ENCODE data around the gene CCR1. TPM values are rescaled to one million over a fixed set of nuclear protein-coding genes. Genes with fewer than 3 reads are reported as not detected.
"Not testable (repeated sequence)": the region's sequence is repeated elsewhere in the genome, so short reads cannot be mapped to it uniquely, and the experiment has no call there.

CCR1 gene
- total RNA-seq, 1 donor from 2014 or later, result 5.9 TPM

DNA sequence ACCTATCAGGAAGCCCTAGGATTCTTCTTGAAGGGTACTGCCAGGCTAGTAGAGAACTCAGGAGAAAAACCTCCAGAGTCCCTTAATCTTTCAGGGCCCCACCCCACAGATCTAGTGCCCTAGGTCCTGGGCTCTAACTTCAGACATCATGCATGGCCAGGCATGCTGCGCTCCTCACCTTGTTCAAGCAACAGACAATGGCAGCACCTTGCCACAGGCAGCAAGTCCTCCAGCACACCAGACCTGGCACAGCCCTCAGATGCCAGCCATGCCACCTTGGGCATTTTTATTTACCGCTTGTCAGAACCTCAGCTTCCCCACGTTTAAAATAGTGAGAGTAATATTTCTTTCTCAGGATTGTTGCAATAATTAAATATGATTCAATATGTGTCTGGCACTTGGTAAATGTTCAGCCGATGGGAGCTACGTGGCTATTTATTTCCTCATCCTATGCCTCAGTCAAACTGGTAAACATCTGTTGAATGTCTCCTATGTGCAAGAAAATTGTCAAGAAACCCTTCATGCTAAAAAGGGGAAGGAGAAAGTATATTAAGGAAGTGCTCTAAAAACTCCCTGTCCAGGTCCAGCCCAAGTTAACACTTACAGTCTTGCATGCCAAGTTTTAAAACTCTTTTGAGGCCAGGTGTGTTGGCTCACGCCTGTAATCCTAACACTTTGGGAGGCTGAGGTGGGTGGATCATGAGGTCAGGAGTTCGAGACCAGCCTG lies 14.5 kb upstream of the CCR1 start:
- H3K36me3 Mint-ChIP-seq (ENCODE audit: low read depth), result peaks cover 6% of the 10 kb centered on the region
- H3K4me3 Mint-ChIP-seq, result no peak overlapping the region
- peaks cover 18% of the 10 kb centered on the region for H3K4me1 Mint-ChIP-seq
- intact Hi-C loops (cut with micrococcal nuclease), result no loop called here
- peaks cover 48% of the 10 kb centered on the region for H3K27me3 Mint-ChIP-seq
- peaks cover 23% of the 10 kb centered on the region for H3K9me3 Mint-ChIP-seq
- H3K27ac Mint-ChIP-seq, result no peak overlapping the region
- DNase-seq, result no peak

DNA sequence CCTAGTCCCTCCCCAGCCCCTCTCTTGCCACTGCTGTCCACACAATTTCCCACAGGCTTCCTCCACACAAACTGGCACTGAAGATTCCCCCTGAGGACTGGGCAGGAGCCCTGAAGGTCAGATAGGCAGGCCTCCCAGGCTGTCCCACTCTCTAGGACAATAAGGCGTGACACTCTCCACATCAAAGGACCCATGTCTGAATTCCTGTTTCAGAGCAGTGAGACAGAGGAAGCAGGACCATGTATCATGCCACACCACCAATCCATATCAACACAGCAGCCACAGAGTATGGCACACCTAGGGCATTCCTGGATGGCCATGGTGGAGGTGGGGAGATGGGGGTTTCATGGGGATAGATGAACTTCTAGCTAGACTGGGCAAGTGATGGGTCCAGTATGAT lies 13.8 kb upstream of the CCR1 start:
- H3K4me1 Mint-ChIP-seq, result peaks cover 24% of the 10 kb centered on the region
- no peak overlapping the region for H3K27ac Mint-ChIP-seq
- no peak for DNase-seq
- H3K4me3 Mint-ChIP-seq, result no peak overlapping the region
- H3K27me3 Mint-ChIP-seq, result peaks cover 45% of the 10 kb centered on the region
- peaks cover 29% of the 10 kb centered on the region for H3K9me3 Mint-ChIP-seq
- intact Hi-C loops (cut with micrococcal nuclease), result no loop called here
- H3K36me3 Mint-ChIP-seq (ENCODE audit: low read depth), result peaks cover 6% of the 10 kb centered on the region

DNA sequence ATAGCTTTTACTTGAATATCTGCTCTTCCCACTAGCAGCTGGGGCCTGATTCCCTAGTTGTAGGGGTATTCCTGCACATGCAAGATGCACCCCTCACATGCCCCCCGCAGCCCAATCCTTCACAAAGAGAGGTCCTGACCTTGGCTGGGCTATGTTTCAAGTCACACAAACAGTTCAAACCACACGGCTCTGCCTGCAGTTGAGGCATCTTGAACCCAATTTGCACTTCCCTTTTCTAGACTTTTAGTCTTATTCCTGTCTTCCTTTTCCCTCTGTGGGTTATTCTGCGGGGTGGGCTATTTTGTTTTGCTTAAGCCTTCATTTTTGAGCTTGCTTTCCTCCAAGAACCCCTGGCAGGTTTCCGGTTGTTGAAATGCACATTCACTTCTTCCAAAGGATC lies 13.3 kb upstream of the CCR1 start:
- Mint-ChIP-seq H3K4me1 (peaks cover 27% of the 10 kb centered on the region), H3K9me3 (peaks cover 29% of the 10 kb centered on the region), H3K36me3 (ENCODE audit: low read depth) (peaks cover 5% of the 10 kb centered on the region), H3K27me3 (peaks cover 43% of the 10 kb centered on the region), H3K27ac (no peak overlapping the region), H3K4me3 (no peak overlapping the region)
- no peak for DNase-seq
- intact Hi-C loops (cut with micrococcal nuclease), result no loop called here

- Mint-ChIP-seq H3K27me3 (peaks cover 29% of the 10 kb centered on the region), H3K27ac (no peak overlapping the region), H3K4me1 (peaks cover 34% of the 10 kb centered on the region), H3K4me3 (no peak overlapping the region), H3K36me3 (ENCODE audit: low read depth) (peaks cover 5% of the 10 kb centered on the region), H3K9me3 (peaks cover 25% of the 10 kb centered on the region)
- intact Hi-C loops (cut with micrococcal nuclease), result loop anchor here (10.0 kb wide), 1 partner anchor 47 kb away; no protein-coding TSS in a partner anchor
- no peak for DNase-seq
These were observed 10.1 kb upstream of the CCR1 start for GRCh38 chr3:46218196-46218709.

GRCh38 chr3:46215810-46216414 lies 7.8 kb upstream of the CCR1 start:
- no peak for DNase-seq
- Mint-ChIP-seq H3K4me1 (peaks cover 26% of the 10 kb centered on the region), H3K27ac (no peak overlapping the region), H3K27me3 (peaks cover 22% of the 10 kb centered on the region), H3K9me3 (peaks cover 25% of the 10 kb centered on the region), H3K4me3 (no peak overlapping the region), H3K36me3 (ENCODE audit: low read depth) (peaks cover 5% of the 10 kb centered on the region)
- intact Hi-C loops (cut with micrococcal nuclease), result loop anchor here (10.0 kb wide), 1 partner anchor 49 kb away; no protein-coding TSS in a partner anchor

GRCh38 chr3:46214751-46215352 lies 6.7 kb upstream of the CCR1 start:
- peaks cover 5% of the 10 kb centered on the region for H3K36me3 Mint-ChIP-seq (ENCODE audit: low read depth)
- peak; percentile 71 for DNase-seq
- peaks cover 19% of the 10 kb centered on the region for H3K27me3 Mint-ChIP-seq
- H3K27ac Mint-ChIP-seq, result no peak overlapping the region
- H3K4me3 Mint-ChIP-seq, result no peak overlapping the region
- intact Hi-C loops (cut with micrococcal nuclease), result loop anchor here (10.0 kb wide), 1 partner anchor 50 kb away; no protein-coding TSS in a partner anchor
- peaks cover 23% of the 10 kb centered on the region for H3K9me3 Mint-ChIP-seq
- H3K4me1 Mint-ChIP-seq, result peaks cover 30% of the 10 kb centered on the region

GRCh38 chr3:46213201-46213600 lies 5.1 kb upstream of the CCR1 start:
- Mint-ChIP-seq H3K27ac (no peak overlapping the region), H3K4me3 (no peak overlapping the region), H3K9me3 (peaks cover 14% of the 10 kb centered on the region), H3K36me3 (ENCODE audit: low read depth) (peaks cover 3% of the 10 kb centered on the region), H3K4me1 (peaks cover 41% of the 10 kb centered on the region), H3K27me3 (peaks cover 11% of the 10 kb centered on the region)
- DNase-seq, result peak; percentile 82
- intact Hi-C loops (cut with micrococcal nuclease), result loop anchor here (10.0 kb wide), 1 partner anchor 52 kb away; no protein-coding TSS in a partner anchor

DNA sequence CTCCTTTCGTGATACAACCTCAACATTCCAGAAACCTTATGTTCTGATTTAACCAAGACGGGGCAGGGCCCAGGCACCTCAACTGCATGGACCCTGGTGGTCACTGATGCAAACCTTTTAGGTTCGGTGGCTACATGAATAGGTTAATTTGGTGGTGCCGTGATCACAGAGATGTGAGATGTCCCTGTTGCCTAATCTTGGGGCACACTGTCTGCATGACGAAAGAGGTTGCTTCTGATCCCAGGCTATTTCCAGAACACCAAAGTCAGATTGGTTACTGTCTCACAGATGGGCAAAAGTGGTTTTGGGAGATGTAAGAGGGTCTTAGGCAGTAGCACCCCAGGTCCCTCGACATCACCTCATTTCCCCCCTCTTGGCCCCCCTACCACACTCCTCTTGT lies 4.0 kb upstream of the CCR1 start:
- Mint-ChIP-seq H3K4me3 (no peak overlapping the region), H3K4me1 (peaks cover 41% of the 10 kb centered on the region), H3K9me3 (peaks cover 4% of the 10 kb centered on the region), H3K27ac (no peak overlapping the region), H3K36me3 (ENCODE audit: low read depth) (peaks cover 2% of the 10 kb centered on the region), H3K27me3 (peaks cover 3% of the 10 kb centered on the region)
- intact Hi-C loops (cut with micrococcal nuclease), result loop anchor here (10.0 kb wide), 1 partner anchor 53 kb away; no protein-coding TSS in a partner anchor
- DNase-seq, result no peak

- Mint-ChIP-seq H3K4me1 (peaks cover 52% of the 10 kb centered on the region), H3K36me3 (ENCODE audit: low read depth) (peaks cover 3% of the 10 kb centered on the region), H3K9me3 (no peaks in the 10 kb centered on the region), H3K27ac (no peak overlapping the region), H3K27me3 (no peaks in the 10 kb centered on the region), H3K4me3 (no peak overlapping the region)
- intact Hi-C loops (cut with micrococcal nuclease), result loop anchor here (2.0 to 10.0 kb wide), 5 partner anchors 55 to 268 kb away; partner anchors contain the start of genes CCR5 and CXCR6
- DNase-seq, result no peak
These were observed 1.8 kb upstream of the CCR1 start for GRCh38 chr3:46209746-46210470.

DNA sequence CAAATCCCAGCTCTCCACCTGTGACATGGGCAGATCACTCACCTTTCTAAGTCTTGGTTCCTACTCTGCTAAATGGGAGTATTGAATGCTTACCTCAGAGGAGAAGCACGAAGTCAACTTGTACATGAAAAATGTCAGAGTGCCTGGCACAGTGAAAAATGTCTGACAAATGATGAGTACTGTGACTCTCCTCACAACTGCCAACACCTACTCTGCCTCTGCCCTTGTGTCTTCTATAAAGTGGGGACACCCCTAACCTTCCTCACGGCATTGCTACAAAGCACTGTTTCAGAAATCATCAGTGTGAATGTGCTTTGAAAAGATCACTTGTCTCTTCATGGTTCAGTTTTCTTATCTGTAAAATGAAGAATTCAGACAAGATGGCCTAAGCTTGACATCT lies 940 bp upstream of the CCR1 start:
- Mint-ChIP-seq H3K27ac (peak overlapping the region; percentile 74), H3K36me3 (ENCODE audit: low read depth) (peaks cover 6% of the 10 kb centered on the region), H3K9me3 (no peaks in the 10 kb centered on the region), H3K4me3 (peak overlapping the region; percentile 11), H3K27me3 (no peaks in the 10 kb centered on the region), H3K4me1 (peaks cover 51% of the 10 kb centered on the region)
- DNase-seq, result no peak
- intact Hi-C loops (cut with micrococcal nuclease), result loop anchor here (2.0 to 5.0 kb wide), 4 partner anchors 72 to 267 kb away; partner anchors contain the start of genes CCR5 and CXCR6

DNA sequence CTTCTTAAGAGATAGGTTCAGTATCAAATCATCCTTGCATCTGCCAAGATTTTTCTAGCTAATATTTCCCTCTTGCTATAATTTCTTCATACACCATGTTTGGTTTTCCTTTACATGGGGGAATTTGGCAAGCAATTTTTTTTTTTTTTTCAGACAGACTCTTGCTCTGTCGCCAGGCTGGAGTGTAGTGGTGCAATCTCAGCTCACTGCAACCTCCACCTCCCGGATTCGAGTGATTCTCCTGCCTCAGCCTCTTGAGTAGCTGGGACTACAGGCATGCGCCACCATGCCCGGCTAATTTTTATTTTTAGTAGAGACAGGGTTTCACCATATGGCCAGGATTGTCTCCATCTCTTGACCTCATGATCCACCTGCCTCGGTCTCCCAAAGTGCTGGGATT lies 599 bp downstream of the CCR1 start:
- Mint-ChIP-seq H3K4me3 (peak overlapping the region; percentile 73), H3K4me1 (peaks cover 61% of the 10 kb centered on the region)

DNA sequence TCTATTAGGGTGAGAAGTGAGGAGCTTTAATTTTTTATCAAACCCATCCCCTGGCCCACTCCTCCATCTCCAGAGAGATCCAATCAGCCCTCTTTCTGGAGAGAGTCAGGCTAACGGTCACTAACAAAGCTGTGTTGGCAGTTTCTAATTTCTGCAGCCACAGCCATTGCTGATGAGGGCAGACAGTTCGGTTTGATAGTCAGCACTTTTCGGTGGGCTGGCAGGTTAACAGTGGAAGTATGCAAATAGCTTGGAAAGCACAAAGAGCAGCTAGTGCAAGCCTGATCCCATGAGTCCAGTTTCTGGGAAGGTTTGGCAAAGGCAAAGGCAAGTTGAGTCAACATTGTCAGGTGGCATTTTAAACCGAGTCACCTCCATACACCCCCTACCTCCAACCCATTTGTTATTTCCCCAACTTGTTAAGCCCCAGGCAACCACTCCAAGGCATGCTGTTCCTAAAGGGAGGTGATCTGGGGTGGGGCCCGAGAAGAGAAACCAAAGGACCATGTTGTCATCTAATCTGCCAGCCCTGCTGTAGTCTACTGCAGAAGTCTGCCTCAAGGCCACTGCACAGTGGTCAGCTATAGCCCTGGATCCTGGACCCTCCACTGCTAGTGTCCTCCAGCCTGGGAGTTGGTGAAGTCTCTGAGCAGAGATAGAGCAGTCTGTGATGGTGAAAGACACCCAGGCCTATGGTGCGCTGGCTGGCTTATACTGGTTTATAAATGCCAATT lies 1.7 kb downstream of the CCR1 start:
- peaks cover 25% of the 10 kb centered on the region for H3K36me3 Mint-ChIP-seq (ENCODE audit: low read depth)
- H3K27me3 Mint-ChIP-seq, result peaks cover 2% of the 10 kb centered on the region

More for the DNA sequence above, 599 bp downstream of the CCR1 start:
- H3K36me3 Mint-ChIP-seq (ENCODE audit: low read depth), result peaks cover 19% of the 10 kb centered on the region
- not testable (repeated sequence) for H3K27me3 Mint-ChIP-seq, DNase-seq, H3K9me3 Mint-ChIP-seq
- peak overlapping the region; percentile 74 for H3K27ac Mint-ChIP-seq
- intact Hi-C loops (cut with micrococcal nuclease), result loop anchor here (5.0 kb wide), 2 partner anchors 235 to 265 kb away; partner anchors contain the start of gene CXCR6

More for the DNA sequence above, 1.7 kb downstream of the CCR1 start:
- H3K27ac Mint-ChIP-seq, result peak overlapping the region; percentile 23
- H3K9me3 Mint-ChIP-seq, result peaks cover 4% of the 10 kb centered on the region
- H3K4me3 Mint-ChIP-seq, result peak overlapping the region; percentile 73
- no peak for DNase-seq
- peaks cover 62% of the 10 kb centered on the region for H3K4me1 Mint-ChIP-seq
- intact Hi-C loops (cut with micrococcal nuclease), result loop anchor here (5.0 kb wide), 2 partner anchors 236 to 264 kb away; partner anchors contain the start of gene CXCR6

Data from activated CD4-positive, alpha-beta T cell treated with anti-CD3 and anti-CD28 coated beads, Interleukin-2, amount 10 ng/mL, durations not matched to agents 24 days and 14 days (primary cell).